ENCODE data around the gene CADM1.

GRCh38 chr11:115276799-115277198, 227.4 kb downstream of the CADM1 start:
- no peak for TF ChIP-seq JUN (IDR thresholded peaks at IDR 0.05; ENCODE audit: borderline replicate concordance, insufficient read depth, insufficient read length, low read depth)
- TF ChIP-seq, protein P1, sequence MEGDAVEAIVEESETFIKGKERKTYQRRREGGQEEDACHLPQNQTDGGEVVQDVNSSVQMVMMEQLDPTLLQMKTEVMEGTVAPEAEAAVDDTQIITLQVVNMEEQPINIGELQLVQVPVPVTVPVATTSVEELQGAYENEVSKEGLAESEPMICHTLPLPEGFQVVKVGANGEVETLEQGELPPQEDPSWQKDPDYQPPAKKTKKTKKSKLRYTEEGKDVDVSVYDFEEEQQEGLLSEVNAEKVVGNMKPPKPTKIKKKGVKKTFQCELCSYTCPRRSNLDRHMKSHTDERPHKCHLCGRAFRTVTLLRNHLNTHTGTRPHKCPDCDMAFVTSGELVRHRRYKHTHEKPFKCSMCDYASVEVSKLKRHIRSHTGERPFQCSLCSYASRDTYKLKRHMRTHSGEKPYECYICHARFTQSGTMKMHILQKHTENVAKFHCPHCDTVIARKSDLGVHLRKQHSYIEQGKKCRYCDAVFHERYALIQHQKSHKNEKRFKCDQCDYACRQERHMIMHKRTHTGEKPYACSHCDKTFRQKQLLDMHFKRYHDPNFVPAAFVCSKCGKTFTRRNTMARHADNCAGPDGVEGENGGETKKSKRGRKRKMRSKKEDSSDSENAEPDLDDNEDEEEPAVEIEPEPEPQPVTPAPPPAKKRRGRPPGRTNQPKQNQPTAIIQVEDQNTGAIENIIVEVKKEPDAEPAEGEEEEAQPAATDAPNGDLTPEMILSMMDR (IDR thresholded peaks at IDR 0.05; ENCODE audit: extremely low read depth in 1 of 2, insufficient read depth in 1 of 2, low read depth in 1 of 2, low read length in 2 of 2) = no peak
- TF ChIP-seq POLR2A (IDR thresholded peaks at IDR 0.05; ENCODE audit: low read depth, low read length) = no peak
- TF ChIP-seq POLR2AphosphoS5 (IDR thresholded peaks at IDR 0.05; ENCODE audit: insufficient read depth, low read depth, low read length) = no peak
